Right lobe of liver (tissue), 4 donors: ENCODE data around the gene LILRB4.

ENCODE experiments used
- POLR2A ChIP-seq: fragments of 450-650 bp; IDR thresholded peaks from one replicate; pipeline ENCODE4 v1.6.1; 2017; ENCODE audit warnings: antibody characterized with exemption, mild to moderate bottlenecking
- TF ChIP-seq, protein P1 (sequence below), 4 donors: fragments of 200-600 bp in 3 of 4; fragments of 450-650 bp in 1 of 4; IDR thresholded peaks; one replicate each; pipeline versions ENCODE4 v1.5.1 to v1.8.0; 2016 to 2022; ENCODE audit warnings: antibody characterized with exemption in 4 of 4, mild to moderate bottlenecking in 2 of 4
- donor health status: DM: no; HTN: no; CAD: no.
- donor health status: DM: no; HTN: no; CAD: no.
- donor health status: DM: no; HTN: yes; CAD: no.

- no peak for TF ChIP-seq POLR2A
- TF ChIP-seq, protein P1, sequence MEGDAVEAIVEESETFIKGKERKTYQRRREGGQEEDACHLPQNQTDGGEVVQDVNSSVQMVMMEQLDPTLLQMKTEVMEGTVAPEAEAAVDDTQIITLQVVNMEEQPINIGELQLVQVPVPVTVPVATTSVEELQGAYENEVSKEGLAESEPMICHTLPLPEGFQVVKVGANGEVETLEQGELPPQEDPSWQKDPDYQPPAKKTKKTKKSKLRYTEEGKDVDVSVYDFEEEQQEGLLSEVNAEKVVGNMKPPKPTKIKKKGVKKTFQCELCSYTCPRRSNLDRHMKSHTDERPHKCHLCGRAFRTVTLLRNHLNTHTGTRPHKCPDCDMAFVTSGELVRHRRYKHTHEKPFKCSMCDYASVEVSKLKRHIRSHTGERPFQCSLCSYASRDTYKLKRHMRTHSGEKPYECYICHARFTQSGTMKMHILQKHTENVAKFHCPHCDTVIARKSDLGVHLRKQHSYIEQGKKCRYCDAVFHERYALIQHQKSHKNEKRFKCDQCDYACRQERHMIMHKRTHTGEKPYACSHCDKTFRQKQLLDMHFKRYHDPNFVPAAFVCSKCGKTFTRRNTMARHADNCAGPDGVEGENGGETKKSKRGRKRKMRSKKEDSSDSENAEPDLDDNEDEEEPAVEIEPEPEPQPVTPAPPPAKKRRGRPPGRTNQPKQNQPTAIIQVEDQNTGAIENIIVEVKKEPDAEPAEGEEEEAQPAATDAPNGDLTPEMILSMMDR (IDR thresholded peaks at IDR 0.05) = no peak
These were observed 24.1 kb upstream of the LILRB4 start for GRCh38 chr19:54638683-54639082.
